GM18499 (cell line): ENCODE results near the gene HTT.

Experiments used
- ATAC-seq: cut with Tn5 transposase; IDR thresholded peaks from one replicate; pipeline ENCODE4 v1.9.1; 2021; ENCODE audit warnings: moderate number of reproducible peaks; ENCODE audit not compliant: insufficient read depth, unreplicated experiment

Gene HTT

DNA sequence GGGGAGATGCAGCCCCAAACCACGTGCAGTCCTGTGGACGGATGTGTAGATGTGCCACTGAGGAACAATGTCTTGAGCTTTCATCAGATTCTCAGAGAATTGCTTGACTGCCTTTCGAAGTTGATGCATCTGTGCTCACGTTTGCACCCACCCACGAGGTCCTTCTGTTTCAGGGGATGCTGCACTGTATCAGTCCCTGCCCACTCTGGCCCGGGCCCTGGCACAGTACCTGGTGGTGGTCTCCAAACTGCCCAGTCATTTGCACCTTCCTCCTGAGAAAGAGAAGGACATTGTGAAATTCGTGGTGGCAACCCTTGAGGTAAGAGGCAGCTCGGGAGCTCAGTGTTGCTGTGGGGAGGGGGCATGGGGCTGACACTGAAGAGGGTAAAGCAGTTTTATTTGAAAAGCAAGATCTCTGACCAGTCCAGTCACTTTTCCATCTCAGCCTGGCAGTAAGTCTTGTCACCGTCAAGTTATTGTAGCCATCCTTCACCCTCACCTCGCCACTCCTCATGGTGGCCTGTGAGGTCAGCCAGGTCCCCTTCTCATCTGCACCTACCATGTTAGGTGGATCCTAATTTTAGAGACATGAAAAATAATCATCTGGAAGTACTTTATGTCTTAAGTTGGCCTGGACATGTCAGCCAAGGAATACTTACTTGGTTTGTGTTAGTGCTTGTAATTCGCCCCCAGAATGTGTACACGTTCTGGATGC is 138.1 kb downstream of the HTT start:
- no peak for ATAC-seq

DNA sequence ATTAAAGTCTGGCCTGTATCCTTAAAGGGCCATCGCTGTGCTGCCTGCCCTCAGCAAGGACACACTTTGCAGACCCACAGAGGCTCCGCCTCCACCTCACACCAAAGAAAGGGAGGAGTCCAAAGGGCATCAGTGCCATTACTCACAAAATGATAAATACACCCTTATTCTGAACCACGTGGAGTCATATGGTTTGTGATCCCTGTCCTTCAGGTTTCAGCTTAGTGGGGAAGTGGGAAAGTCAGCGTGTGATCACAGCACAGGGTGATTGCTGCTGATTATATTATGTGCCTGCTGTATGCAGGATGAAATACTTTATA is 138.6 kb downstream of the HTT start:
- no peak for ATAC-seq

DNA sequence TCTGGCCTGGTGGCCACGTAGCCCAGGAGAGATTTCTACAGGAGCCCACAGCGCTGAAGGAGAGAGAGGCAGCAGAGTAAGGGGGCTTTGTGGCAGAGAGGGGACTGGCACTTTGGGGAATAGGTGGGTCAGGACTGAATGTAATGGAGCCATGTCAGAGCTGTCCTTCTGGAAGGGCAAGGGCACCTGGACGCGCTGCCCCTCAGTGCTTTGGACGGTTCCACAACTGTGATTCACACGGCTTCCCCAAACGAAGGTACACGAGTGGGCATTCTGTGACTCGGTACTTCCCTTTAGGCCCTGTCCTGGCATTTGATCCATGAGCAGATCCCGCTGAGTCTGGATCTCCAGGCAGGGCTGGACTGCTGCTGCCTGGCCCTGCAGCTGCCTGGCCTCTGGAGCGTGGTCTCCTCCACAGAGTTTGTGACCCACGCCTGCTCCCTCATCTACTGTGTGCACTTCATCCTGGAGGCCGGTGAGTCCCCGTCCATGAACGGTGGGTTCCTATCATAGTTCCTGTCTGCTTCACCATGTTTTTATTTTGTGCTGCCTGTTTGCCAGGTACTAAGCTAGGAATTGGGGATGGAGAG is 139.3 kb downstream of the HTT start:
- no peak for ATAC-seq

DNA sequence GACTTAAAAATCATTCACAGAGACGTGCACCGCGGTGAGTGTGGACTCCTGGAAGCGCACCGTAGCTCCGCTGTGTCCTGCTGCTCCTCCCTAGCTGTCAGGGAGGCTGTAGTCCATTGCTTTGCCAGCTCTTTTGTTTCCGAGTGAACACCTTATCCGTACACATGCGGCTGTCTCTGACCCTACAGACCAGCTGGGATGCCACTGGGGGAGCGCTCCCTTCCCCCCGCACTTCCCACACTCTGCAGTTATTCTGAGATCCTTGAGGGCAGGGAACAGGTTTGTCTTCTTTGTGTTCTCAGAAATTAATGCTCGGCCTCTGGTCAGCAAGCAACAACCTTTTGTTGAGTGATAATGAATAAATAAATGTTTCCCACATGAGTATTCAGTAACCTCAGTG is 140.8 kb downstream of the HTT start:
- no peak for ATAC-seq

DNA sequence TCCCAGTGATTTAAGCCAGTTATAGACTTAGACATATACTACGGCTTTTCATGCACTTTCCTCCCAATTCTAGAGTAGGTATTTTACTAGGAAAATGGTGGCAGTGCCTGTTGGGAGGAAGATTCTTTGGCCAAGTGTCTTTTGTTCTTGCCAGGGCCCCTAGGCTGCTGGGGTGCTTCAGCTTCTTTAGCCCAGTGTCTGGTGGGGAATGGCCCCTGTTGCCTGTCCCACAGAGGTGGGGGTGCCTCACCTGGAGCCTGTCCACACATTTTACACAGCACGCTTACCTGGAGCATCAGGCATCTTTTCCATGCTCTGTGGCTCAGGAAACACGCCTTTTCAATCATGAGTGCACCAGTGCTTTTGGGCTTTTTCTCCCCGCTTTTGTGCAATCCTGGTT is 141.3 kb downstream of the HTT start:
- no peak for ATAC-seq

DNA sequence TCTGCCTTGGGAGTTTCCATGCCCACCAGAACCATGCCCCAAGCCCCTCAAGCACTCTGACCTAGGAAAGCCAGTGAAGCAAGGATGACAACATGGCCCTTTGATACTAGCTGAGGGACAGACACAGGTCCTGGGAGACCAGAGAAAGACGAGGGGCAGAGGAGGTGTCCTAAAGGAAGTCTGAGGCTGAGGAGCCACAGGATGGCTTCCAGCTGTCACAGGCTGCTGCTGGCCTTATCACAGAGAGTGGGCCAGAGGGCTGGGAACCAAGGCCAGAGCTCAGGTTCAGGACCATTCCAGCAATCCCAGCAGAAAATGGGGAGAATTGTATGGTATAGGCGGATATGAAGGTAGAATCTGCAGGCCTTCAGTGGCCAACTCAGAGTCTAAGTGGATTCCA is 142.8 kb downstream of the HTT start:
- ATAC-seq, result no peak

DNA sequence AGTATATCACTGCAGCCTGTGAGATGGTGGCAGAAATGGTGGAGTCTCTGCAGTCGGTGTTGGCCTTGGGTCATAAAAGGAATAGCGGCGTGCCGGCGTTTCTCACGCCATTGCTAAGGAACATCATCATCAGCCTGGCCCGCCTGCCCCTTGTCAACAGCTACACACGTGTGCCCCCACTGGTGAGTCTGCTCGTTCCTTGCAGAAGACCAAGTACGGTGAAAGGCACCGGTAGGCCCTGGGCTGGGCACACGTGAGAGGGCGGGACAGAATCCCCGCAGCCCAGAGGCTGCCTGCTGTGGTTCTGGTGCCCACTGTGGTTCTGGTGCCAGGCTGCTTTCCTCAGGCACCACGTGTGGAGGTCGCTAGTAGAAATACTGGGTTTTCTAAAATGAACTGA is 143.3 kb downstream of the HTT start:
- no peak for ATAC-seq

DNA sequence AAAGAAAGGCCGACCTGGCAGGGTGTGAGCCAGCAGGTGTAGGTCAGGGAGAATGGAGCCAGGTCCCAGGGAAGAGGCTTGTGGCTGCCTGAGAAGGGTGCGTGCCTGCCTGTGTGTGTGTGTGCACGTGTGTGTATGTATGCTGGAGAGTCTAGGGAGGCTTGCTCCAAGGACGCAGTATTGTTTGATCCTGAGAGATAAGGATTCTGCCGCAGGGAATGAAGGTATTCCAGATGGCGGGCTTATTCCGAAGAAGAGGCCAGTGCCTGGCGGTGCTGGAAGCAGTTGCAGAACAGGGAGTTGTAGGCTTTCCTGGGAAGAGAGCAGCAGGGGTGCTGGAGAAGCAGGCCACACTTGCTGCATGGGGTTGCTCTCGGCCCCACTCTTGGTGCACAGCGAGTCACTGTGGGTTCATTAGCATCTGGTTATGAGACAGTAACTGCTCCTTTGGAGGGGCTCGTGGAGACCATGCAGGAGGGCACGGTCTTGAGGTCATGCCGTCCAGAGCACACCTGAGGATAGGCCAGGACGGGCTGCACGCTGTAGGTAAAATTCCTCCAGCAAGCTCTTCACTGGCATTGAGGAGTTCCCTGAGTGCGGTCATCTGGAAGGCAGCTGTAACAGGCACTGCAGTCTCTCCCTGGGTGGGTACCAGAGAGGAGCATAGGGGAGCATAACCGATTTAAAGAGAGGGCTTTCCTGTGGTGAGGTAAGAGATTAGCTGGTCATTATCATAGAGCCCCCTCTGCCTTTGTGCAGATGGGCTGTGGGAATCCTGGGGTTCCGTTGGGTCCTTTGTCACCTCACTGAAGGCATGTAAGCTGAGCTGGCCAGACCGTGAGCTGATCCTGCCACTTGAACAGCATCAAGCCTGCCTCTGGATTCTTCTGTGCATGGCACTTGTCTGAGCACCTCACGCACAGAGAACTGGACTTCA is 144.6 kb downstream of the HTT start:
- no peak for ATAC-seq

DNA sequence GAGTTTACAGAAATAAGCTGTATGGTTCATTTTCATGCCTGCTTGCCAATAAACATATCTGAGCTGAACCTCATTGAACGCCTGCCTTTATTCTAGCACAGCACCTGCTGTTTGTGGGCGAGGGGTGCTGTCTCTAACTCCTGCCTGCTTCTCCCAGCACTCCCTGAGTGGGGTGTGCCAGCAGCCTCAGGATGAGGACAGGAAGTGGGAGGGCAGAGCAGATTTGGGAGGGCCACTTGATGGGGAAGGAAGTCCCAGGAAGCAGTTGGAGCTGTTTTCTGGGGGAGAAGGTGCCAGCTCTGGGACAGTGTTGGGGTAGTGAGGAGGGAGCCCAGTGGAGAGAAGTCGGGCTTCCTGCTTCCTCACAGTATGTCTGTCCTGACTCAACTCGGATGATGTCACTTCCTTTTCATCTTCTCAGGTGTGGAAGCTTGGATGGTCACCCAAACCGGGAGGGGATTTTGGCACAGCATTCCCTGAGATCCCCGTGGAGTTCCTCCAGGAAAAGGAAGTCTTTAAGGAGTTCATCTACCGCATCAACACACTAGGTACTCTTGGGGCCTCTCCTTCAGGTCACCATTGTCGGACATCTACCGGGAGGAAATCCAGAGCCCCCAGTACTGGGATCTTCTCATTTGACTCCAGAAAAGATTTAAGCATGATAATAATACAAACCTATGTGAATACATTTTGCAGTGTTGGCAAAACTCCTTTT is 145.4 kb downstream of the HTT start:
- no peak for ATAC-seq

DNA sequence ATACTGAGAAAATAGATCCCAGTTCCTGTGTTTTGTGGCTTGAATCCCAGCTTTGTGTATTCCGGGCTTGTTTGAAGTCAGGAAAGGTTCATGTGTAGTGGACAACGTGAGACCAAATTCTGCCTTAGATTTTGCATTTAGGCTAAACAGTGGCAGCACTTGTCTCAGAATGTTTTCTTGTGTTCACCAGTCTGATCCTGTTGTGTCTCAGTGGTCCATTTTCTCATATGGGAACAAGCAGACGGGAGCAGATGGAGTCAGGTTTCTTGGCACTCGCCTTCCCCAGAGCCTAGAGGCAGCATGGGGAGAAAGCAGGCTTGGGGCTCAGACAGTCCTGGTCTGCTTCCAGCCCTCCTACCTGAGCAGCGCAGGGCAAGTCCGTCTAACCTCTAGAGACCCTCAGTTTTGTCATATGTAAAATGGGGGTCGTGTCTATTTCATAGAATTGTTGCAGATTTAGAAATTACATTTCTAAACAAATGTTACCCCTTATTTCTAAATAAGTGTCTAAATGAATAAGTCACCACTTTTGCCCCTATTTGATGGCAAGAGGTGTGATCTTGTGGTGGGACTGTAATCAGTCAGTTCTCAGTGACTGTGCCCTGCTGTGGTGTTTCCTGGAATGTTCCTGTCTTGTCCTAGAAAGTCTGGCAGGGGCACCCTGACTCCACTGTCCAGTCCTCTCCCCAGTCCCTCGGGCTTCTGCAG is 146.1 kb downstream of the HTT start:
- ATAC-seq, result no peak

DNA sequence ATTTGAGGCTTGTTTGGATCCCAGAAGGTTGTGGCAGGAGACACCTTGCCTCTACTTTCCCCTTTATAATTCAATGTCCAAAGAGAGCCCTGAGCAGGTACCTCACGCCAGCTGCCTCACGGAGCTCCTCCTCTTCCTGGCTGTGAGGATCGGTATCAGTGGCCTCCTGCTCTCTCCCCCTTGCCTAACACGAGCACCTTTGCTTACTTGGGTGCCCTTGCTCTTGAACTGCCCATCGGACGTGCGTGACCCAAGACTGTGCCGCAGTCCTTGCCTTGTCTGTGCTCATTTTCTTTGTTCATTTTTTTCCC is 146.7 kb downstream of the HTT start:
- ATAC-seq, result no peak

DNA sequence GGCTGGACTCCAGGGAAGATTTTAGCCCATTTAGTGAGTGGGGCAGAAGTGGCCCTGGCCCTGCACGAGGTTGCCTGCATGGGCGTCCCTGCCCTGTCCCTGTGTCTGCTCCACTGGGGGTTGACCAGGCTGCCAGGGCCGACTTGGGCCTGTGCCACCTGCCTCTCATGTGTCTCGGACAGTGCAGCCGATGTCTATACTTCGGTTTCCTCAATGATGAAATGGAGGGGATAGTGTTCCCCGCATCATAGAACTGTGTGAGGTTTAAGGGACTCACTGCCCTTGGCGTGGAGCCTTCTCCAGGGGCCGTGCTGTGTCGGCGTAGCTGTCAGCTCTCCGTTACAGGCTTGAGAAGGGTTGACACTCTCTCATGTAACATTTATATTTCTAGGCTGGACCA is 147.5 kb downstream of the HTT start:
- ATAC-seq, result no peak

DNA sequence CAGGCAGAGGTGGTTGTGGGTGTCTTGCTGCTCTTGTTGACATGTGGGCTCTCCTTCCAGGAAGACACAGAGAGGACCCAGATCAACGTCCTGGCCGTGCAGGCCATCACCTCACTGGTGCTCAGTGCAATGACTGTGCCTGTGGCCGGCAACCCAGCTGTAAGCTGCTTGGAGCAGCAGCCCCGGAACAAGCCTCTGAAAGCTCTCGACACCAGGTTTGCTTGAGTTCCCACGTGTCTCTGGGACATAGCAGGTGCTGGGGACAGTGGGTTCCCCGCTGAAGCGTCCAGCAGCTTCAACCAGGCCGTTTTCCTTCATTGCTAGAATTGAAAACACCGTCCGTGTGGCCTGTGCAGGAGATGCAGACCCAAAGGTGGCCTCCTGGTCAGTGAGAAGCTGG is 148.9 kb downstream of the HTT start:
- no peak for ATAC-seq

DNA sequence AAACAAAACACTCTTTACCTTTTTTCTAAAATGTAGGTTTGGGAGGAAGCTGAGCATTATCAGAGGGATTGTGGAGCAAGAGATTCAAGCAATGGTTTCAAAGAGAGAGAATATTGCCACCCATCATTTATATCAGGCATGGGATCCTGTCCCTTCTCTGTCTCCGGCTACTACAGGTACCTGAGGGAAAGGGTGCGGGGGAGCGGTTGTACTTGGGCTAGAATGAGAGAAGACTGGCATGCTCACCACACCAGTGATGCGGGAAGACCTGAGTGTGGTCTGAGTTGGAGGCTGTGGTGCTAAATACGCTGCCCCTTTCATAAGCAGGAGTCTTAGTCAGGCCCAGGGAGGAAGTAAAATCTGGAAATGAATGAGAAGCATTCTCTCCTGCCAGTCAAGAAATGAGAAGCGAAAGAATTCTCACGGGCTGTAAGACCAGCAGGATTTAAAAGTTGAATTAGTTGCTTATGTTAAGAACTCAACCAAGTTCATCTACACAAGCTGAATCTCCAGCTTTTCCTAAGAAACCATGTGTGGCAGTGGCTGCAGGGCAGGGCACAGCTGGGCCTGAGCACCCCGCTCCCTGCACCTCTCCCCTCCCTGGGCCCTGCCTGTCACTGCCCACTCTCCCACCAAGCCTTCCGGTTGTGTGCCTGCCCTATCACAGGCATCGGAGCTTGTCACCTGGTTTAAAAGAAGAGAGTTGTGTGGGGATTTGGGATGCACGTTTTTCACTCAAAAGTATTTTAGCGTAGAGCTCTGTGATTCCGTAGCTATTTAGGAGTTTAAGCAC is 149.7 kb downstream of the HTT start:
- ATAC-seq, result no peak

DNA sequence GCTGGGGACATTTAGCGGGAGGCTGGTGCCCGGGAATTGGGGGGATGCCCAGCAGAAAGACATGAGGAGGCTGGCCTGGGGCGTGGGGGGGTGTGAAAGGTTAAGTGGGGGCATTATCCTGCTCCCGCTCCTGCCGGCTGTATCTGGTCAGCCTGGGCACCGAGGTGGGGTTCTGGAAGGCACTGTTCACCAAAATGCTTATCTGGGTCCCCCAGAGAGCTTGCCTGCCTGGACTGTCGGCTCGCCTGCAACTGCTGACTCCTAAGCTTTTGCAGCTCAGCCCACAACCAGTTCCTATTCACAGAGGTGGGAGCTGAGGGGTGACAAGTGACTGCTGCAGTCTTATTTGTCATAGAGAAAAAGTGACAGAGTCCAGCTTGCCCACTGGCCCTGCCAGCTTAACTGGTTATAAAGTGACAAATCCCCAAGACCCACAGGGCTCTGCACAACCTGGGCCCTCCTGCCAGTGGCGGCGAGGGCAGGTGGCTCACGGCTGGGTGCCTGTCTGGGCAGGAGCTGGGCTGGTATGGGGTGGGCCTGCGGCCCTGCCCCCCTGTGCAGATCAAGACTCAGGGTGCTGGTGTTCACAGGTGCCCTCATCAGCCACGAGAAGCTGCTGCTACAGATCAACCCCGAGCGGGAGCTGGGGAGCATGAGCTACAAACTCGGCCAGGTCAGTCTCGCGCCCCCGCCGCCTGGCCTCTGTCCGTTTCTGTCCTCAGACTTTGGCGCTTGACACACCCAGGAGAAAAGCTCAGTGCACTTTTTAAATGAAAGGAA is 150.8 kb downstream of the HTT start:
- no peak for ATAC-seq

DNA sequence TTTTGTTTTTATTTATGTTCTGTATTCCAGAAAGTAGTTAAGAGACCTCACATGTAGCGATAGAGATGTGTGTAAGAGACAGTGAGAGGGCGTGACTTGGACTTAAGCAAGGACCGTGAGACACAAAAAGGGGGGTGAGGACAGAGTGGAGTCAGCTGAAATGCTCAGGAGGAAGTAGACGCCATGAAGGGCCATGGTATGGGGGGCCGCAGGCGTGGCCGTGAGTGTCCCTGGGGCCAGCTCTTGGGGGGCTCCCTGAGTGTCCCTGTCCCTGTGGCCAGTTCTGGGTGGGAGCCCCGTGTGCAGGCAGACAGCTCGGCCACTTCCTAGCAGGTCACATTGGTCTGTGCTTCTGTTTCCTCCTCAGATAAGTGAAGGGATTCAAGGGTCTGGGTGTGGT is 151.5 kb downstream of the HTT start:
- no peak for ATAC-seq

DNA sequence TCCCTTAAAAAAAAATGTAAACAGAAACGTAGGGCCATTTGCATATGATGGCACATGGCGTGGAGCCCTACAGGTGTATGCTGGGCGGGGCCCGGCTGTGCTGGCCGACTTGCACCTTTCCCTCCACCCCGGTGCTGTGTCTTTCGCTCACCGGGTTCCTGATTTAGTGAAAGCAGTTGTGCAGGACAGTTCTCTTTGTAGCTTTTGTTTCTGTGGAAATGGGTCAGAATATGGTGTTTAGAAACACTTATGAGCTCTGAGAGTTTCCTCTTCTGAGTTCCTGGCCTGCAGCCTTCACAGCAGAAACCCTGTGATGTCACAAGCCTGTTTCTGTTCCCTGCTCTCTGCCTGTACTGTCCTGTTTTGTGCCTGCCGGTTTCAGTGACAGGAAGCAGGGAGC is 152.0 kb downstream of the HTT start:
- ATAC-seq, result no peak

DNA sequence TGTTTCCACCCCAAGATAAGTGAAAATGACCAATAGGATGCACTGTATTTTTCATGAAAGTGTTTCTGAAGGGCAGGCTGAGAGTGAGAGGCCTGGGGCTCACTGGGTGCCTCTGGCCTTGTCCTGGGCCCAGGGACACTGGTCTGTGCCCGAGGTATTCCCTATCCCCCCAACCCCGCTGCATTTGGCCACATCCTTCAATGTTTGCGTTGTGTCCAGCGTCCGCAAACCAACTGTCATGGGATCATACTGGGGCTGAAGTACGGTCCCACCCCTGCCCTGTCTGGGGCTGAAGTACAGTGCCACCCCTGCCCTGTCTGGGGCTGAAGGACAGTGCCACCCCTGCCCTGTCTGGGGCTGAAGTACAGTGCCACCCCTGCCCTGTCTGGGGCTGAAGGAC is 152.5 kb downstream of the HTT start:
- no peak for ATAC-seq
